HEK293 (cell line): ENCODE results near the gene TCHP.
"Not testable (repeated sequence)": the region's sequence is repeated elsewhere in the genome, so short reads cannot be mapped to it uniquely, and the experiment has no call there.

Source experiments
- CTCF ChIA-PET: fragments of 350-600 bp; formaldehyde crosslinking; extraction: SDS; loops from one replicate; lab custom pipeline; 2021; ENCODE audit warnings: antibody characterized with exemption; lab: Yijun Ruan, JAX
- POLR2A ChIA-PET: fragments of 300-600 bp; formaldehyde crosslinking; extraction: SDS; loops from one replicate; lab custom pipeline; 2020; ENCODE audit warnings: antibody characterized with exemption, inconsistent platforms; lab: Yijun Ruan, JAX
- H3K27ac ChIP-seq: fragments of 200-500 bp; sonication (Bioruptor generic); 2 replicates; pipeline ENCODE4 v1.5.1; 2014; ENCODE audit warnings: low read depth, low read length, control low read depth, inconsistent platforms; ENCODE audit errors: extremely low read depth
- H3K36me3 ChIP-seq, 2 experiments: fragments of 200-500 bp in 1 of 2; sonication (Bioruptor generic) in 1 of 2; 1 replicate in 1 of 2; 2 replicates in 1 of 2; pipeline ENCODE4 v1.5.1; 2014 to 2017; ENCODE audit warnings: inconsistent platforms in 2 of 2, low read length in 2 of 2; ENCODE audit not compliant: control insufficient read depth in 2 of 2, insufficient read depth in 1 of 2
- H3K4me1 ChIP-seq: fragments of 200-500 bp; sonication (Bioruptor generic); 2 replicates; pipeline ENCODE4 v1.5.1; 2014; ENCODE audit warnings: mild to moderate bottlenecking, low read length, inconsistent platforms; ENCODE audit not compliant: control insufficient read depth, insufficient read depth
- H3K4me3 ChIP-seq: 2 replicates; pipeline ENCODE4 v1.5.1; 2011; ENCODE audit warnings: low read depth, mild to moderate bottlenecking, control low read depth, low read length, moderate library complexity
- H3K9me3 ChIP-seq: fragments of 200-500 bp; sonication (Bioruptor generic); 2 replicates; pipeline ENCODE4 v1.5.1; 2014; ENCODE audit warnings: low read depth, low read length, inconsistent platforms; ENCODE audit not compliant: control insufficient read depth, insufficient read depth
- KLF8 ChIP-seq: fragments of 450-650 bp; formaldehyde crosslinking; IDR thresholded peaks from 2 replicates; pipeline ENCODE4 v1.5.1; 2016; ENCODE audit warnings: missing biosample characterization, missing genetic modification characterization
- REST ChIP-seq: fragments of 450-650 bp; formaldehyde crosslinking; IDR thresholded peaks from 2 replicates; pipeline ENCODE4 v1.5.1; 2016; ENCODE audit warnings: missing biosample characterization, missing genetic modification characterization
- SCRT1 ChIP-seq: fragments of 450-650 bp; formaldehyde crosslinking; IDR thresholded peaks from 2 replicates; pipeline ENCODE4 v1.5.1; 2016; ENCODE audit warnings: missing biosample characterization, missing genetic modification characterization, borderline replicate concordance
- ZBTB11 ChIP-seq: fragments of 450-650 bp; formaldehyde crosslinking; conservative IDR thresholded peaks from 2 replicates; pipeline ENCODE4 v1.5.1; 2016; ENCODE audit warnings: low read depth, missing biosample characterization, missing genetic modification characterization
- ZFP3 ChIP-seq: fragments of 450-650 bp; formaldehyde crosslinking; IDR thresholded peaks from 2 replicates; pipeline ENCODE4 v1.5.1; 2016; ENCODE audit warnings: low read depth, missing biosample characterization, missing genetic modification characterization
- ZNF155 ChIP-seq: fragments of 450-650 bp; formaldehyde crosslinking; IDR thresholded peaks from 2 replicates; pipeline ENCODE4 v1.5.1; 2016; ENCODE audit warnings: missing biosample characterization, missing genetic modification characterization
- ZNF184 ChIP-seq: fragments of 450-650 bp; IDR thresholded peaks from 2 replicates; pipeline ENCODE4 v1.5.1; 2018; ENCODE audit warnings: missing biosample characterization, mild to moderate bottlenecking, missing genetic modification characterization
- ZNF23 ChIP-seq: fragments of 450-650 bp; formaldehyde crosslinking; IDR thresholded peaks from 2 replicates; pipeline ENCODE4 v1.5.1; 2016; ENCODE audit warnings: missing biosample characterization, missing genetic modification characterization, borderline replicate concordance
- ZNF48 ChIP-seq: fragments of 450-650 bp; formaldehyde crosslinking; IDR thresholded peaks from 2 replicates; pipeline ENCODE4 v1.5.1; 2016; ENCODE audit warnings: missing biosample characterization, missing genetic modification characterization
- ZNF555 ChIP-seq: fragments of 450-650 bp; formaldehyde crosslinking; conservative IDR thresholded peaks from 2 replicates; pipeline ENCODE4 v1.5.1; 2017; ENCODE audit warnings: missing biosample characterization, mild to moderate bottlenecking, missing genetic modification characterization, inconsistent platforms
- ZNF561 ChIP-seq: fragments of 450-650 bp; IDR thresholded peaks from 2 replicates; pipeline ENCODE4 v1.5.1; 2018; ENCODE audit warnings: missing biosample characterization, missing genetic modification characterization, borderline replicate concordance
- ZNF596 ChIP-seq: fragments of 450-650 bp; IDR thresholded peaks from 2 replicates; pipeline ENCODE4 v1.5.0; 2018; ENCODE audit warnings: missing biosample characterization, mild to moderate bottlenecking, missing genetic modification characterization, moderate library complexity
- ZNF624 ChIP-seq: fragments of 450-650 bp; formaldehyde crosslinking; IDR thresholded peaks from 2 replicates; pipeline ENCODE4 v1.5.1; 2017; ENCODE audit warnings: missing biosample characterization, missing genetic modification characterization
- ZNF645 ChIP-seq: fragments of 450-650 bp; formaldehyde crosslinking; IDR thresholded peaks from 2 replicates; pipeline ENCODE4; 2016; ENCODE audit warnings: missing biosample characterization, missing genetic modification characterization
- ZNF777 ChIP-seq: fragments of 450-650 bp; formaldehyde crosslinking; IDR thresholded peaks from 2 replicates; pipeline ENCODE4 v1.5.1; 2017; ENCODE audit warnings: missing biosample characterization, missing genetic modification characterization, borderline replicate concordance
- ZNF830 ChIP-seq: fragments of 450-650 bp; IDR thresholded peaks from 2 replicates; pipeline ENCODE4 v1.5.0; 2018; ENCODE audit warnings: missing biosample characterization, missing genetic modification characterization, low read depth, mild to moderate bottlenecking, moderate library complexity

TCHP gene

DNA sequence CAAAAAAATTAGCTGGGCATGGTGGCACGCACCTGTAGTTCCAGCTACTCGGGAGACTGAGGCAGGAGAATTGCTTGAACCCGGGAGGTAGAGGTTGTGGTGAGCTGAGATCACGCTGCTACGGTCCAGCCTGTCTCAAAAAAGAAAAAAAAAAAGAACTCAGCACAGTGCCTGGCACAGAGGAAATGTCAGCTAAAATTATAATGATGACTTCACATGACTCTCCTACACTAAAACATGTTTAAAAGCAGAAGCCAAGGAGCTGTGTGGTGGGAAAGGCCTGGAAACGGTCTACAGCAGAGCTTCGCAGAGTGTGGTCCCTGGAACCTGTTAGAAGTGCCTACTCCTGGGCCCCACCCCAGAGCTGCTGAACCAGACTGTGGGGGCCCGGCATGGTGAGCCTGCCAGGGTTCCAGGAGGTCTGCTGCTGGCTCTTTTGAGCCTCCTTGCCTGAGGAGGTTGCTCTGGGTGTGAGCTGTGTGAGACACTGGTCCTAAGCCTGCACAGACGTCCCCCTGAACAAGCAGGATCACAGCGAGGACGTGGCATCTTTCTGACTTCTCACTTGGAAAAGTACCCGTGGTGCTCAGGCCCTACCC is 28.1 kb downstream of the TCHP start:
- H3K36me3 ChIP-seq, result peaks cover 6 to 42% of the 10 kb centered on the region in 2 experiments
- no peaks in the 10 kb centered on the region for H3K9me3 ChIP-seq
- H3K4me1 ChIP-seq, result no peaks in the 10 kb centered on the region
- no peak overlapping the region for H3K27ac ChIP-seq
- no peak overlapping the region for H3K4me3 ChIP-seq
- POLR2A ChIA-PET, result interaction anchor here (0.7 kb wide), 1 partner anchor 45 kb away, joined by 4 read pairs; no protein-coding TSS in a partner anchor
- no peak for TF ChIP-seq ZNF777 (tag by site-specific recombination)
- no peak for TF ChIP-seq ZFP3 (tag by site-specific recombination)
- no peak for TF ChIP-seq ZNF830 (tag by site-specific recombination)
- no peak for TF ChIP-seq ZNF48 (tag by site-specific recombination)
- no peak for TF ChIP-seq ZNF184
- no peak for TF ChIP-seq ZNF155 (tag by site-specific recombination)
- no peak for TF ChIP-seq ZNF561 (tag by site-specific recombination)
- no peak for TF ChIP-seq ZNF555
- no peak for TF ChIP-seq SCRT1
- TF ChIP-seq ZNF596, result no peak
- TF ChIP-seq REST, result no peak
- TF ChIP-seq, all 188 proteins: peak for 0
- CTCF ChIA-PET, result interaction anchor here (0.6 to 3.7 kb wide), 11 partner anchors 18 to 83 kb away, joined by 3 to 27 read pairs (median 4); no protein-coding TSS in a partner anchor

GRCh38 chr12:109929326-109929725 is 29.3 kb downstream of the TCHP start:
- H3K36me3 ChIP-seq, result peaks cover 12 to 51% of the 10 kb centered on the region in 2 experiments
- H3K4me3 ChIP-seq, H3K4me1 ChIP-seq, POLR2A ChIA-PET, H3K9me3 ChIP-seq, H3K27ac ChIP-seq: not testable (repeated sequence)
- CTCF ChIA-PET, result interaction anchor here (0.8 to 3.7 kb wide), 3 partner anchors 22 to 75 kb away, joined by 3 to 27 read pairs (median 3); no protein-coding TSS in a partner anchor

DNA sequence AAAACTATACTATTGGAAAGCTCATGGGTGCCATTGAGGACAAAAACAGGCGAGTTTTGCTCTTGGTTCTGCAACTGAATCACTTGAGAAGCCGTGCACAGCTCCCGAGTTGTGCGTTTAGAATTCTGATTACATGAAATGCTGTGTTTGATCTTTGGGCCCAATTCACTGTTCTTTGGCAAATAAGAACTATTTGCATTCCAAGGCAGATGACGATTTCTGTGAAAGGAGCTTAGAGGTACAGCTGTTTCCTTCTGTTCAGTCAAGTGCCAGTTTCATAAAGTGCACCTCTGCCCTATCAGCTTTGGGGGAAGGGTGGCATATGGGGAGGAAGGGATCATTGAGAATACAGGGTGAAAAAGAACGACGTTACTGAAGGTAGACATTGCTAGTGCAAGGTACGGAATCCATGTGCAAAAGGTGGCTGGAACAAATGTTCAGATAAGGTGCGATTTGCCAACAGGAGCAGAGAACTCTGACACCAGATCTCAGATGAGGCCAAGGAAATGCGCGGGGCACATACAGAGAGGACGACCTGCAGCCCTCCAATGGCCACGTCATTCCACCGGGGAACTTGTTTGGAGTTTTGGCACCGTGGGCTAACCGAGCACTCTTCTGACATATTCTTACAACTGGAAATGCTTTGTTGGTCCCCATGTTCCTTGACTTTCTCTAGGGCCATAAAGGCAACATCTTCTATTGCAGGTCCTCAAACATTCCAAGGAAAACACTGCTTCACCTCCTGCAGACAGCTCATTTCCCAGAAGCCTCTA is 30.1 kb downstream of the TCHP start:
- Histone ChIP-seq H3K27ac (no peak overlapping the region), H3K4me3 (no peak overlapping the region), H3K4me1 (no peaks in the 10 kb centered on the region), H3K36me3 (peaks cover 17 to 55% of the 10 kb centered on the region in 2 experiments), H3K9me3 (no peaks in the 10 kb centered on the region)
- ChIA-PET POLR2A (no interaction called here), CTCF (interaction anchor here (0.7 to 3.7 kb wide), 3 partner anchors 23 to 86 kb away, joined by 3 to 27 read pairs (median 4); no protein-coding TSS in a partner anchor)
- TF ChIP-seq KLF8 (tag by site-specific recombination), result no peak
- TF ChIP-seq ZNF596, result no peak
- TF ChIP-seq ZNF23, result no peak
- TF ChIP-seq ZBTB11 (tag by site-specific recombination), result no peak
- TF ChIP-seq ZNF624 (tag by site-specific recombination), result no peak
- no peak for TF ChIP-seq ZNF645
